Vagina (tissue), 2 donors: Measurements from ENCODE around the gene KANSL1L. TPM values are rescaled to one million over a fixed set of nuclear protein-coding genes. Genes with fewer than 3 reads are reported as not detected.

Experiments
- DNase-seq, 2 donors: peaks; one replicate each; pipeline ENCODE4 v3.0.0-alpha.2; 2017; ENCODE audit errors: extremely low spot score in 2 of 2
- H3K27ac ChIP-seq: fragments of 200-600 bp; sonication (generic); one replicate; pipeline ENCODE4 v1.5.1; 2019
- H3K27me3 ChIP-seq: fragments of 200-600 bp; sonication (generic); one replicate; pipeline ENCODE4 v1.5.1; 2019
- H3K36me3 ChIP-seq, 2 donors: fragments of 200-600 bp; sonication (generic); one replicate each; pipeline ENCODE4 v1.5.1; 2017 to 2019
- H3K4me1 ChIP-seq: fragments of 200-600 bp; sonication (generic); one replicate; pipeline ENCODE4 v1.5.1; 2019
- H3K4me3 ChIP-seq, 2 donors: fragments of 200-600 bp; sonication (generic); 1 replicate in 1 of 2; 2 replicates in 1 of 2; pipeline ENCODE4 v1.5.1; 2016 to 2019
- H3K9me3 ChIP-seq: fragments of 200-600 bp; sonication (generic); one replicate; pipeline ENCODE4 v1.5.1; 2019
- POLR2A ChIP-seq, 2 donors: fragments of 450-650 bp; IDR thresholded peaks; one replicate each; pipeline ENCODE4 v1.6.1; 2017; ENCODE audit warnings: antibody characterized with exemption in 2 of 2, mild to moderate bottlenecking in 2 of 2, moderate library complexity in 2 of 2
- POLR2AphosphoS5 ChIP-seq, 2 donors: sonication (generic); formaldehyde crosslinking; IDR thresholded peaks; one replicate each; pipeline ENCODE4 v1.9.0; 2017; ENCODE audit warnings: antibody characterized with exemption in 2 of 2, mild to moderate bottlenecking in 2 of 2, low read depth in 1 of 2; ENCODE audit not compliant: insufficient read depth in 1 of 2
- intact Hi-C: fragments of 100-400 bp; cut with DNase I; formaldehyde crosslinking; loops from one replicate; pipeline ENCODE4 v1.15.1; 2023
- total RNA-seq: library from RNA; depleted of rRNA; stranded (reverse); fragments of >200 nt; gene quantifications from one replicate; pipeline ENCODE4 v1.2.3, GENCODE V29; 2016
- TF ChIP-seq, protein P1 (sequence below), 3 experiments: fragments of 450-650 bp in 2 of 3; fragments of 200-600 bp in 1 of 3; sonication (generic) in 1 of 3; IDR thresholded peaks; one replicate each; pipeline ENCODE4 v1.5.1; 2017 to 2019; ENCODE audit warnings: antibody characterized with exemption in 3 of 3, mild to moderate bottlenecking in 2 of 3, moderate library complexity in 2 of 3

Gene KANSL1L
- total RNA-seq, 1 donor from 2014 or later, result 29.7 TPM

DNA sequence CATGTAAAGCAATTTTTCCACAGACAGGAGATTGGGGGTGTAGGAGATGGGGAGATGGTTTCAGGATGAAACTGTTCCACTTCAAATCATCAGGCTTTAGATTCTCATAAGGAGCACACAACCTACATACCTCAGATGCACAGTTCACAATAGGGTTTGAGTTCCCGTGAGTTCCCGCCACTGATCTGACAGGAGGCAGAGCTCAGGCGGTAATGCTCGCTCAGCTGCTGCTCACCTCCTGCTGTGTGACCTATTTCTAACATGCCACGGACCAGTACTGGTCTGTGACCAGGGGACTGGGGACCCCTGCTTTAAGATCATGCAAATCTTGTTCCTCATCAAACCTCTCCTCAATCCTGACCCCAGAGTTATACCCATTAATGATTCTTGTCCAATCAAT is 98.7 kb downstream of the KANSL1L start:
- no peak for TF ChIP-seq POLR2A (IDR thresholded peaks at IDR 0.05)
- TF ChIP-seq POLR2AphosphoS5 (IDR thresholded peaks at IDR 0.05; ENCODE audit: insufficient read depth in 1 of 2, low read depth in 1 of 2), result no peak
- TF ChIP-seq, protein P1, sequence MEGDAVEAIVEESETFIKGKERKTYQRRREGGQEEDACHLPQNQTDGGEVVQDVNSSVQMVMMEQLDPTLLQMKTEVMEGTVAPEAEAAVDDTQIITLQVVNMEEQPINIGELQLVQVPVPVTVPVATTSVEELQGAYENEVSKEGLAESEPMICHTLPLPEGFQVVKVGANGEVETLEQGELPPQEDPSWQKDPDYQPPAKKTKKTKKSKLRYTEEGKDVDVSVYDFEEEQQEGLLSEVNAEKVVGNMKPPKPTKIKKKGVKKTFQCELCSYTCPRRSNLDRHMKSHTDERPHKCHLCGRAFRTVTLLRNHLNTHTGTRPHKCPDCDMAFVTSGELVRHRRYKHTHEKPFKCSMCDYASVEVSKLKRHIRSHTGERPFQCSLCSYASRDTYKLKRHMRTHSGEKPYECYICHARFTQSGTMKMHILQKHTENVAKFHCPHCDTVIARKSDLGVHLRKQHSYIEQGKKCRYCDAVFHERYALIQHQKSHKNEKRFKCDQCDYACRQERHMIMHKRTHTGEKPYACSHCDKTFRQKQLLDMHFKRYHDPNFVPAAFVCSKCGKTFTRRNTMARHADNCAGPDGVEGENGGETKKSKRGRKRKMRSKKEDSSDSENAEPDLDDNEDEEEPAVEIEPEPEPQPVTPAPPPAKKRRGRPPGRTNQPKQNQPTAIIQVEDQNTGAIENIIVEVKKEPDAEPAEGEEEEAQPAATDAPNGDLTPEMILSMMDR (IDR thresholded peaks at IDR 0.05), result no peak
- DNase-seq, result no peak
- no peak overlapping the region for H3K4me3 ChIP-seq
- H3K27me3 ChIP-seq, result no peaks in the 10 kb centered on the region
- no peaks in the 10 kb centered on the region for H3K4me1 ChIP-seq
- intact Hi-C loops, result no loop called here
- no peak overlapping the region for H3K27ac ChIP-seq
- H3K36me3 ChIP-seq, result no peaks in the 10 kb centered on the region
- no peaks in the 10 kb centered on the region for H3K9me3 ChIP-seq

DNA sequence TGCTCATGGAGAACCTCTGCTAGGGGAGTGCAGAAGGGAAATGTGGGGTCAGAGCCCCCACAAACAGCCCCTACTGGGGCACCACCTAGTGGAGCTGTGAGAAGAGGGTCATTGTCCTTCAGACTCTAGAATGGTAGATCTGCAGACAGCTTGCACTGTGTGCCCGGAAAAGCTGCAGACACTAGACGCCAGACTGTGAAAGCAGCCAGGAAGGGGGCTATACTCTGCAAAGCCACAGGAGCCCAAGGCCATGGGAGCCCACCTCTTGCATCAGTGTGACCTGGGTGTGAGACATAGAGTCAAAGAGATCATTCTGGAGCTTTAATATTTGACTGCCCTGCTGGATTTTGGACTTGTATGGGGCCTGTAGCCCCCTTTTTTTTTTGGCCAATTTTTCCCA is 107.9 kb downstream of the KANSL1L start:
- TF ChIP-seq POLR2AphosphoS5 (IDR thresholded peaks at IDR 0.05; ENCODE audit: insufficient read depth in 1 of 2, low read depth in 1 of 2) (no peak), POLR2A (IDR thresholded peaks at IDR 0.05) (no peak)
- TF ChIP-seq, protein P1 (IDR thresholded peaks at IDR 0.05), result no peak
- H3K27ac ChIP-seq, result no peak overlapping the region
- intact Hi-C loops, result no loop called here

DNA sequence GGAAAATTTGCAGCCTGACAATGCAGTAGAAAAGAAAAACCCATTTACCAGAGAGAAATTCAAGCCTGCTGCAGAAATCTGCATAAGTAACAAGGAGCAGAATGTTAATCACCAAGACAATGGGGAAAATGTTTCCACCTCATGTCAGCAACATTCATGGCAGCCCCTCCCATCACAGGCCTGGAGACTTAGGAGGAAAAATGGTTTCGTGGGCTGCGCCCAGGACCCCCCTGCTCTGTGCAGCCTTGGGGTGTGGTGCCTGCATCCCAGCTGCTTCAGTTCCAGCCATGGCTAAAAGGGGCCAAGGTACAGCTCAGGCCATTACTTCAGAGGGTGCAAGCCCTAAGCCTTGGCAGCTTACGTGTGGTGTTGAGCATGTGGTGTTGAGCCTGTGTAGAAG is 115.4 kb downstream of the KANSL1L start:
- TF ChIP-seq, protein P1 (IDR thresholded peaks at IDR 0.05), result no peak
- no peak for TF ChIP-seq POLR2A (IDR thresholded peaks at IDR 0.05)
- no peak for TF ChIP-seq POLR2AphosphoS5 (IDR thresholded peaks at IDR 0.05; ENCODE audit: insufficient read depth in 1 of 2, low read depth in 1 of 2)
- intact Hi-C loops, result no loop called here
- H3K36me3 ChIP-seq, result peaks cover 0 to 9% of the 10 kb centered on the region in 2 donors

More for the DNA sequence above, 107.9 kb downstream of the KANSL1L start:
- no peak overlapping the region for H3K4me3 ChIP-seq
- no peaks in the 10 kb centered on the region for H3K4me1 ChIP-seq
- no peaks in the 10 kb centered on the region for H3K9me3 ChIP-seq
- H3K27me3 ChIP-seq, result no peaks in the 10 kb centered on the region
- no peak for DNase-seq
- H3K36me3 ChIP-seq, result no peaks in the 10 kb centered on the region

DNA sequence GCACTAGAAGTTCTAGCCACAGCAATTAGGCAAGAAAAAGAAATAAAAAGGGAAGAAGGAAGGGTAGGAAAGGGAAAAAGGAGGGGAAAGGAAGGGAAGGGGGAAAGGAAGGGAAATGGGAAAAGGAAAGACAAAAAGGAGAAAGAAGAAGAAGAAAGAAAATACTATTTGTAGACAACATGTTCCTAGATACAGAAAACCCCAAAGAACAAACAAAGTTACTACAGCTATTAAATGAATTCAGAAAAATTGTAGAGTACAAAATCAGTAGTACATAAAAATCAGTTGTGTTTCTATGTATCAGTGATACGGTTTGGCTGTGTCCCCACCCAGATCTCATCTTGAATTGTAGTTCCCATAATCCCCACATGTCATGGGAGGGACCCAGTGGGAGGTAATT is 116.5 kb downstream of the KANSL1L start:
- intact Hi-C loops, result no loop called here
- H3K27me3 ChIP-seq, result no peaks in the 10 kb centered on the region
- no peak overlapping the region for H3K4me3 ChIP-seq
- no peak for DNase-seq
- peaks cover 0 to 9% of the 10 kb centered on the region in 2 donors for H3K36me3 ChIP-seq
- H3K4me1 ChIP-seq, result no peaks in the 10 kb centered on the region
- H3K9me3 ChIP-seq, result peaks cover 19% of the 10 kb centered on the region
- H3K27ac ChIP-seq, result no peak overlapping the region
- no peak for TF ChIP-seq POLR2AphosphoS5 (IDR thresholded peaks at IDR 0.05; ENCODE audit: insufficient read depth in 1 of 2, low read depth in 1 of 2)
- TF ChIP-seq POLR2A (IDR thresholded peaks at IDR 0.05), result no peak
- TF ChIP-seq, protein P1 (IDR thresholded peaks at IDR 0.05), result no peak

More for the DNA sequence above, 115.4 kb downstream of the KANSL1L start:
- no peak for DNase-seq
- H3K4me1 ChIP-seq, result no peaks in the 10 kb centered on the region
- no peak overlapping the region for H3K4me3 ChIP-seq
- H3K9me3 ChIP-seq, result peaks cover 19% of the 10 kb centered on the region
- H3K27ac ChIP-seq, result no peak overlapping the region
- no peaks in the 10 kb centered on the region for H3K27me3 ChIP-seq

DNA sequence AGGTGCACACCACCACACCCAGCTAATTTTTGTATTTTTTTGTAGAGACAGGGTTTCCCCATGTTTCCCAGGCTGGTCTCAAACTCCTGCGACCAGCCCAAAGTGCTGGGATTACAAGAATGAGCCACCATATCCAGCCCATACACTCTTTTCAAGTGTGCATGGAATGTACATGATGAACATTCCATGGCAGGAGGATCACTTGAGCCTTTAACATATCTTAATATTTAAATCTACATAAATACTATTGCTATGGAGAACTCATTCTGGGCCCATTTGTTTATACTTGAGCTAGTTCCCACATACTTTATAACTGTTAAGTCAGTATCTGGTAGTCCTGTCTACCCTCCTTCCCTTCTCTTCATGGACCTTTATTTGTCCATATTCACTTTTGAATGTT is 120.3 kb downstream of the KANSL1L start:
- H3K4me1 ChIP-seq, result no peaks in the 10 kb centered on the region
- H3K9me3 ChIP-seq, result peaks cover 15% of the 10 kb centered on the region
- H3K27me3 ChIP-seq, result no peaks in the 10 kb centered on the region
- TF ChIP-seq, protein P1 (IDR thresholded peaks at IDR 0.05), result no peak
- no peak for TF ChIP-seq POLR2A (IDR thresholded peaks at IDR 0.05)
- TF ChIP-seq POLR2AphosphoS5 (IDR thresholded peaks at IDR 0.05; ENCODE audit: insufficient read depth in 1 of 2, low read depth in 1 of 2), result no peak
- intact Hi-C loops, result no loop called here
- no peak for DNase-seq
- H3K27ac ChIP-seq, result no peak overlapping the region
- H3K4me3 ChIP-seq, result no peak overlapping the region
- peaks cover 0 to 16% of the 10 kb centered on the region in 2 donors for H3K36me3 ChIP-seq
